ENCODE data around the gene PHACTR1.

- TF ChIP-seq CTCF (IDR thresholded peaks at IDR 0.05; ENCODE audit: low read depth, low read length, missing input control) (no peak), EGR1 (IDR thresholded peaks at IDR 0.05; ENCODE audit: low read depth in 2 of 2) (no peak), TAF1 (conservative IDR thresholded peaks at IDR 0.05) (no peak), SP1 (IDR thresholded peaks at IDR 0.05) (no peak), RAD21 (IDR thresholded peaks at IDR 0.05) (no peak)
Observed at GRCh38 chr6:13094781-13095425, 378.3 kb downstream of the PHACTR1 start.

All from liver (tissue), 3 donors.